Measurements from ENCODE around the gene SFSWAP.
A peak's percentile ranks its signal among the peaks of the same experiment; 100 is the strongest.
"Not testable (repeated sequence)": the region's sequence is repeated elsewhere in the genome, so short reads cannot be mapped to it uniquely, and the experiment has no call there.

The SFSWAP gene

GRCh38 chr12:131794573-131794972, 83.7 kb downstream of the SFSWAP start:
- DNase-seq = no peak

DNA sequence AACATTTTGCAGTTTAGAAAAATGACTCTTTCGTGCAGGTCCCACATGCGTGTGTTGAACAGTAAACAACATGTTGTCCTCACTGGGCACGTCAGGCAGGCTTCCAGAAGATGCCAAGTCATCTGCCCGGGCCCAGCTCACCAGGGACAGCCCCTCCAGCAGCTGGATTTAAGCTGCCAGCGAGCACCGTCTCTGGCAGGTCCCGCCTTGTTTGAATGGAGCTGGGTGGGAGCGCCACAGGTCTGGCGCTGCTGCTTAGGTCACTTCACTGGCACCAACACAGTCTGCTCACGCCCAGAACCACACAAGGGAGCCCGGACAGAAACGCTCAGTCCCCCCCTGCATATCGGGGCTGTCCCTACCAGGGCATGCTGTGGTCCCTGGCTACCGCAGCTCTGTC, 84.2 kb downstream of the SFSWAP start:
- DNase-seq = no peak

- no peak for DNase-seq
These were observed 85.0 kb downstream of the SFSWAP start for GRCh38 chr12:131795690-131796410.

DNA sequence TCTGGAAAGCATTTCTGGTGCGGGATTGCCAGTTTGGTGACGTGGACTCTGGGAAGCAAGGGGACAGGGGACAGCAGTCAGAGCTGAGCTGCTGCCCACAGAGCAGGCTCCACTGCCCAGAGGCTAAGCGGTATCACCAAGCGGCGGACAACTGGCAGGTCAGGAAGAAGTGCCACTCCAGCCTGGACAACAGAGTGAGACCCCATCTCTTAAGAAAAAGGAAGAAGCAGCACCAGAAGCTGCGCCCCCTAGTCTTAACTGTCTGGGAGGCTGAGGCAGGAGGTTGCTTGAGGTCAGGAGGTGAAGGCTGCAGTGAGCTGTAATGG, 85.5 kb downstream of the SFSWAP start:
- no peak for DNase-seq

DNA sequence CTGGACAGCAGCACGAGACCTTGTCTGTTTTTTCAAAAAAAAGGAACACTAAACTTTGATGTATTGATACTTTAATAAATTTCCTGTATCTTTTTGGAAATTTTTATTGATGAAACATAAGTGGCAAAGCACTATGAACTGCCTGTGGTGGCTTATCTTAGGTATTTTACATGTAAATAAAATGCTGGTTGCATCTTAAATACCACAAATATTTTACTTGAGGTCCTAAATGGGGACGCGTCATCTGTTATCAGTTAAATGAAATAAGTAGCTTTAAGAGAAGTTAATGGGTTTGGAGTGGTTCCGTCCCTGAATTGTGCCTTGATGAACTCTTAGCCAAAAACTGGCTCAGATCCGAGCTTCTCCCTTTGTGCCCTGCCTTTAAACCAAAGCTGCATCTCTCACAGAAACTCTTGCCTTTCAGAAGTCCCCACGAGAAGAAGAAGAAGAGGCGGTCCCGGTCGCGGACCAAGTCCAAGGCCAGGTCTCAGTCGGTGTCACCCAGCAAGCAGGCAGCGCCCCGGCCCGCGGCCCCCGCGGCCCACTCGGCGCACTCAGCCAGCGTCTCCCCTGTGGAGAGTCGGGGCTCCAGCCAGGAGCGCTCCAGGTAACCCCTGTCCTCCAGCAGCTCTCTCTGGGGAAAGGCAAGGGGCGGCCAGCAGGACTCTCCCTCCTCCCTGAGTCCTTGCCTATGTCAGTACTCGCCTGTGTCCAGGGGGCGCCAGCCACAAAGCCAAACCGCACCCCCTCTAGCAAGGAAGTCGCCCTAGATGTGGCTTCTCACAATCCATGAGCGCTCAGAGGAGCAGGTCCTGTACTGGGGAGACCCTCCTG, 86.1 kb downstream of the SFSWAP start:
- DNase-seq = no peak

GRCh38 chr12:131797588-131797934, 86.7 kb downstream of the SFSWAP start:
- DNase-seq = no peak

DNA sequence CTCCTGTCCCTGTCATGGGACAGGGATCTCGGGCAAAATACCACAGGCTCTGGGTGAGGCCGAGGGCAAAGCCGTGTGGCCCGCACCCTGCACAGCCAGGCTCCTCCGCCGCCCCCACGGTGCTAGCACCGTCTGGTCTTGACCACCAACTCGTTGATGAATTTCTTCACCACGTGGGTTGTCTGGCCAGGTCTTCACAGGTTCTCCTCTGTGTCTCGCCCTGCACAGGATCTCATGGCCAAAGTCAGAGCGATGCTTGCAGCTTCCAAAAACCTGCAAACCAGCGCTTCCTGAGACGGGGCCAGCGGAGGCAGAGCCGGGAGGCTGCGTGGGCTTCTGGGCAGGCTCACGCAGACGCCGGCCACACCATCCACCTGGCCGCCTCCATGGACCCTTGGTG, 88.3 kb downstream of the SFSWAP start:
- DNase-seq = no peak

DNA sequence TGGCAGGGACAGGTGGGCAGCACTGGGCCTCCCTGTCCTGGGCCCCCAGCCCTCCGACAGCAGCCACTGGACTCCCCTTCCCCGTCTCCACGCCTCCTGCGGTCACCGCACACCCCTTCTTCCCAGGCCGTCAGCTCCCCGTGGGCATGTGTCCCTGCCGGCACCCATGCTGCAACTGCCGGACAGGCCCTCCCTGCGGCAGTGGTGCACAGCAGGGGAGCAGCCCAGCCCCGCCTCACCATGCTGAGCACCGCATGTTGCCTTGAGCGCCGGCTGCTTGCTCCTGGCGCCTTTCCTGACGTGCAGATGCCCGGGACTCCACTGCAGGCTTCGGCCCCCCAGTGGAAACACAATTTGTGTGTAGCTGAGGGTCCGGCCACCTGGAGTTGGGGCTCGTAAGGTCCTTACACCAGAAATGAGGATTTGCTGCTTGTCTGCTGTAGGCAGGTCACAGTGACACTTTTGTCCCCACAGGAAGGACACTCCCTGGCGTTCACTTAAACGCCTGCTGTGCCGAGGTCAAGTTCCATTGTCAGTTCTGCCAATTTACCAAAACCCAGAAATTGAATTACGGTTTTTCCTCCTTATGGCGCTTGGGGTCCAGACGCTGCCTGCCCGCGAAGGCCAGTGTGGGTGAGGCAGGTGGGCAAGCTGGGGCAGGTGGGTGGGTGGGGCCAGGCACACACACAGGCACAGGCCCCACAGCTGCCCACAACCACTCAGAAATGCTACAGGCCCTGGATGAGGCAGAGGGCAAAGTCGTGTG, 89.1 kb downstream of the SFSWAP start:
- no peak for DNase-seq

GRCh38 chr12:131800594-131801135, 89.8 kb downstream of the SFSWAP start:
- DNase-seq = no peak

DNA sequence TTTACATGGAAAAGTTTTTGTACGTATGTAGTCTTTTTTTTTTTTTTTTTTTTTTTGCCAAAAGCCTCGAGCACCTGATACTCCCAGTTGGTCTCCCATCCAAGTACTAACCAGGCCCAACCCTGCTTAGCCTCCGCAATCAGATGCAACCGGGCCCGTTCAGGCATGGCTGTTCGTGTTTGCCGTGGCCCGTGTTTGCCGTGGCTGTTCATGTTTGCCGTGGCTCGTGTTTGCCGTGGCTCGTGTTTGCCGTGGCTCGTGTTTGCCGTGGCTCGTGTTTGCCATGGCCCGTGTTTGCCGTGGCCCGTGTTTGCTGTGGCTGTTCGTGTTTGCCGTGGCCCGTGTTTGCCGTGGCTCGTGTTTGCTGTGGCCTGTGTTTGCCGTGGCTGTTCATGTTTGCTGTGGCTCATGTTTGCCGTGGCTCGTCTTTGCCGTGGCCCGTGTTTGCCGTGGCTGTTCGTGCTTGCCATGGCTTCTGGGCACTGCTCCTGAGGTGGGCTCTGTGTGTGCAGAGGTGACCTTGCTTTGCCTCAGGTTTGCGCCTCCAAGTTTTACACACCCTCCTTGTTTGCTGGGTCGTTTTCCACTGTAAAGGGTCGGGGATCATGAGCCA, 90.5 kb downstream of the SFSWAP start:
- no peak for DNase-seq

DNA sequence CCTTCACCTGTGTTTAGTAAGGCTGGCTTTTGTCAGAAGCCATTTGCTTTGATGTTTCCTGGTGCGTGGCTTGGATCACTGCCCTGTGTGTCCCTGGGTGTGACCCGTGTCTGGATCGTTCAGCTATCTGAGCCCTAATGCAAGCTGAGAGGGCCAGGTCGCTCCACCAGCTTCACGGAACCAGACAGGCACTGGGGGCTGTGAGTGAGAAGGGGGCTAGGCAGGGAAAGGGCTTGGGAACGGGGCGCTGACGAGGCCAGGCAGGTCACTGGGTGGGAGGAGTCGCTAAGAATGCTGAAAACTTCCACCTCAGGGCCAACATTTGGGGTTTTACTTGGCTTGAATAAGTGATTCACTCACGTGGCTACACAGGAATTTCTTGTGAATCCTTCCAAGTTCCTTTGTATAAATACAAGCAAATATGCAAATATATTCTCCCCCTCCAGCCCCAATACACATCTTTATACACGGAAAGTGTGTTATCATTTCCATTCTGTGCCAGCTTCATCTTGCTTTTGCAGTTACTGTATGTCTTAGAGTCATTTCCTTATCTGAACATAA, 93.2 kb downstream of the SFSWAP start:
- no peak for DNase-seq

DNA sequence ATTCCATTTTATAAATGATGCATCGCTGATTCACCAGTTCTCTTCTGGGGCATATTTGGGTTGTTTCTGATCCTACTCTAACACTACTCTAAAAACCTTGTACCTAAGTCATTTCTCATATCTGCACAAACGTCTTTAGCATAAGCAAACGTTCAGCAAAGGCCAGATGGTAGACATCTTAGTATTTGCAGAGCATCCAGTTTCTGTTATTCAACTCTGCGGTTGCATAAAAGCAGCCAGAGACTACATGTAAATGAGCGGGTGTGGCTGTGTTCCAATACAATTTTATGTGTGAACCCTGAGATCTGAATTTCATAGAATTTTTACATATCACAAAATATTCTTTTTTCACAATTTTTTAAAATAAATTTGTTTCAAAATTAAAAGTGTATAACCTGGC, 94.5 kb downstream of the SFSWAP start:
- no peak for DNase-seq

GRCh38 chr12:131806674-131807073, 95.8 kb downstream of the SFSWAP start:
- no peak for DNase-seq

GRCh38 chr12:131808744-131809371, 98.0 kb downstream of the SFSWAP start:
- DNase-seq = peak in 1 of 2 donors; percentile 31

GRCh38 chr12:131809476-131810254, 98.8 kb downstream of the SFSWAP start:
- DNase-seq = not testable (repeated sequence)

DNA sequence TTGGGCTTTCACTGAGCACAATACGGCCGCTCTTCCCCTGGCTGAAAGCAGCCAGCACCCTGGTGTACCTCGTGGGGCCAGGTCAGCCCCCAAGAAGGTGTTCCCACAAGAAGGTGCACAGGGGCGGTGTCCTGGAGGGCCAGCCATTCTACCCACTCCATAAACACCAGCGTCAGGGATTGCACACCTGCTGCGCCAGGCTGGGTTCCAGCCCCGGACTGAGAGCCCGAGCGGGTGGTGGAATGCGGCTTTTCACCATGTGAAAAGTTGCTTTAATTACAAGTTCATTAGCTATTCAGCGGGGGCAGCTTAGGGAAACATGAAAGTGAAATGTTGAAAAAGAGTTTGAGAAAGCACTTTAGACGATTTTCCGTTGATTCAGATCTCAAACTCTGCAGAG, 99.8 kb downstream of the SFSWAP start:
- no peak for DNase-seq

DNA sequence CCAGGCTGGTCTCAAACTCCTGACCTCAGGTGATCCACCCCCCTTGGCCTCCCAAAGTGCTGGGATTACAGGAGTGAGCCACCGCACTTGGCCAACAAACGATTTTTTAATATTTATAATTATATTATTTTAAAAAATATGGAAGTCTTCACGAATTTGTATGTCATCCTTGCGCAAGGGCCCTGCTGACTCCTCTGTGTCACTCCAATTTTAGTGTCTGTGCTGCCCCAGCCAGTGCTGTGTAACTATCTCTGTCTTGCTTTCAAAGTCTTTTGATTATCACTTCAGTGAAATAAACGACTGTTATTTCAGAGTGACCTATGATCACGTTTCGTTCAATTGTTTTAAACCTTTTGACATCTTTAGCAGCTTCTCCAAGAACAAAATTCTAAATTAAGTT, 104.2 kb downstream of the SFSWAP start:
- DNase-seq = no peak

- no peak for DNase-seq
These were observed 105.6 kb downstream of the SFSWAP start for GRCh38 chr12:131816495-131816894.

DNA sequence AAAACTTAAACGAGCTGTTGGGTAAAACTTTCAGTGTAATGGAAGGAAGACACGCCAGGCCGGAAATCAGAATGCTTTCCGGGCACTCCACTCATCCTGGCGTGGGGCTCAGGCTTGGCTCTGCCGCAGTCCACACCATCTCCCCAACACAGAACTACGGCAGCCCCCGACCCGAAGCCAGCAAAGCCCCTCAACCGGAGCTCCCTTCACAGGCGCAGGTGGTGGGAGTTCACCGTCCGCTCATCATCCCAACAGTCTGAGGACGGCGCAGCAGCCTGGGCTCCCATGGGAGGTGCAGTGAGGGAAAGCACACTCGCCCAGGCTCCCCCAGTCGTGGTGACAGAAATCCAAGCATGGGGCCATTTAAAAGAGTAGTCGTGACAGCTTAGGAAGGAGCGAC, 106.4 kb downstream of the SFSWAP start:
- DNase-seq = no peak

DNA sequence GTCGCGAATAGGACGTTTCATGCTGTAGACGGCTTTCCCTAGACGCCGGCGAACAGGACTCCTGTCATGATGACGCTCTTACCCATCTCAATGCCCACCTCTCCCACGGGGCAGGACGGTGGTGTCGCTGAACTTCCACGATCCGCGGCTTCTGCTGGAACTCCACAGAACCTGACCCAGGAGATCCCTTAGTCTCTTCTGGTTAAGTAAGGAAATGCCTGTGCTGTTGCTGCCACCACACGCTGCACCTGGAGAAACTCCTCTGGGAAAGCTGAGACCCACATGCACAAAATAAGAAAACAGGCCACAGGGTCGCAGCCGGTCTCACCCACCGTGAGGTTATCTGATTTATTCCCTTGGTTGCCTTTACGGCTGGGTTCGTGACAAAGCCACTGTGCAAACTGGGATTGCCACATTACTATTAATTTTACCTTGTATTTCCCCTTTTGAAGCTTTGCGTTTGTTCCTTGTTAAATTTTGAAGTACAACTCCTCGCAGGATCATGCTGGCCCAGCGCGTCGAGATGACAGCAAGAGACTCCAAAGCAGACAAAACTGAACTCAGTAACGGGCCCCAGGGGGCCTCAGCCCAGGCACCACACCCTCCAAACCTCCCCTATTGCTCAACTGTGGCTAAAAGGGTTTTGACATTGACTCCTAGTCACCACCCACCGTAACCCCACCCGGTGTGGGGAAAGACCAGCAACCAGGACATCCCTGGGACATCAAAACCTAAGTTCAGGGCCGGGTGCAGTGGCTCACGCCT, 108.1 kb downstream of the SFSWAP start:
- no peak for DNase-seq

- no peak for DNase-seq
These were observed 113.6 kb downstream of the SFSWAP start for GRCh38 chr12:131824450-131824849.

Measured in activated CD4-positive, alpha-beta T cell treated with anti-CD3 and anti-CD28 coated beads for 4 hours (primary cell).